ENCODE measurements around the gene ARHGEF10L.

Gene ARHGEF10L

GRCh38 chr1:17579951-17580939, 40.7 kb downstream of the ARHGEF10L start:
- Histone ChIP-seq H3K4me1 (ENCODE audit: insufficient read depth, low read length) (no peaks in the 10 kb centered on the region), H3K4me2 (ENCODE audit: insufficient read depth, low read length) (no peak overlapping the region)

GRCh38 chr1:17581389-17582123, 42.1 kb downstream of the ARHGEF10L start:
- TF ChIP-seq EZH2 (IDR thresholded peaks at IDR 0.05; ENCODE audit: borderline replicate concordance, low read depth, low read length, severe bottlenecking): no peak
- TF ChIP-seq CTCF (IDR thresholded peaks at IDR 0.05; ENCODE audit: borderline replicate concordance, extremely low read depth, low read length, poor library complexity, severe bottlenecking): no peak
- H3K9me3 ChIP-seq (ENCODE audit: insufficient read depth, low read length, severe bottlenecking): no peaks in the 10 kb centered on the region
- DNase-seq (peak; percentile 16), ATAC-seq (ENCODE audit: insufficient read depth, low read depth) (peak; percentile 63; the same call in 1 of the 3 replicates)
- H3K79me2 ChIP-seq (ENCODE audit: insufficient read depth, low read length): no peaks in the 10 kb centered on the region
- H4K20me1 ChIP-seq (ENCODE audit: insufficient read depth, low read length): peaks cover 3% of the 10 kb centered on the region
- no peak overlapping the region for H2AFZ ChIP-seq (ENCODE audit: low read depth, low read length)
- H3K9ac ChIP-seq (ENCODE audit: low read depth, low read length): no peak overlapping the region
- no peak overlapping the region for H3K4me3 ChIP-seq (ENCODE audit: low read depth in 1 of 2, low read length in 2 of 2)
- no peaks in the 10 kb centered on the region for H3K36me3 ChIP-seq (ENCODE audit: insufficient read depth, low read length)
- no peaks in the 10 kb centered on the region for H3K4me1 ChIP-seq (ENCODE audit: insufficient read depth, low read length)
- H3K27ac ChIP-seq (ENCODE audit: low read length): no peak overlapping the region
- no peak overlapping the region for H3K4me2 ChIP-seq (ENCODE audit: insufficient read depth, low read length)
- H3K27me3 ChIP-seq (ENCODE audit: insufficient read depth, low read length, poor library complexity): no peaks in the 10 kb centered on the region

More at GRCh38 chr1:17579951-17580939, 40.7 kb downstream of the ARHGEF10L start:
- no peaks in the 10 kb centered on the region for H3K36me3 ChIP-seq (ENCODE audit: insufficient read depth, low read length)
- TF ChIP-seq EZH2 (IDR thresholded peaks at IDR 0.05; ENCODE audit: borderline replicate concordance, low read depth, low read length, severe bottlenecking) (no peak), CTCF (IDR thresholded peaks at IDR 0.05; ENCODE audit: borderline replicate concordance, extremely low read depth, low read length, poor library complexity, severe bottlenecking) (no peak)
- H3K4me3 ChIP-seq (ENCODE audit: low read depth in 1 of 2, low read length in 2 of 2): no peak overlapping the region
- DNase-seq (no peak), ATAC-seq (ENCODE audit: insufficient read depth, low read depth) (no peak)
- peaks cover 3% of the 10 kb centered on the region for H4K20me1 ChIP-seq (ENCODE audit: insufficient read depth, low read length)
- H3K79me2 ChIP-seq (ENCODE audit: insufficient read depth, low read length): no peaks in the 10 kb centered on the region
- H3K27me3 ChIP-seq (ENCODE audit: insufficient read depth, low read length, poor library complexity): no peaks in the 10 kb centered on the region
- H3K9me3 ChIP-seq (ENCODE audit: insufficient read depth, low read length, severe bottlenecking): no peaks in the 10 kb centered on the region
- no peak overlapping the region for H3K27ac ChIP-seq (ENCODE audit: low read length)
- no peak overlapping the region for H2AFZ ChIP-seq (ENCODE audit: low read depth, low read length)
- H3K9ac ChIP-seq (ENCODE audit: low read depth, low read length): no peak overlapping the region

- H3K27ac ChIP-seq (ENCODE audit: low read length): no peak overlapping the region
- H3K4me2 ChIP-seq (ENCODE audit: insufficient read depth, low read length): no peak overlapping the region
- H3K9me3 ChIP-seq (ENCODE audit: insufficient read depth, low read length, severe bottlenecking): no peaks in the 10 kb centered on the region
- DNase-seq (no peak), ATAC-seq (ENCODE audit: insufficient read depth, low read depth) (no peak)
- H3K4me3 ChIP-seq (ENCODE audit: low read depth in 1 of 2, low read length in 2 of 2): no peak overlapping the region
- no peaks in the 10 kb centered on the region for H3K4me1 ChIP-seq (ENCODE audit: insufficient read depth, low read length)
- H3K27me3 ChIP-seq (ENCODE audit: insufficient read depth, low read length, poor library complexity): no peaks in the 10 kb centered on the region
- no peak overlapping the region for H2AFZ ChIP-seq (ENCODE audit: low read depth, low read length)
- H3K79me2 ChIP-seq (ENCODE audit: insufficient read depth, low read length): no peaks in the 10 kb centered on the region
- no peak for TF ChIP-seq EZH2 (IDR thresholded peaks at IDR 0.05; ENCODE audit: borderline replicate concordance, low read depth, low read length, severe bottlenecking)
- H3K36me3 ChIP-seq (ENCODE audit: insufficient read depth, low read length): no peaks in the 10 kb centered on the region
- H4K20me1 ChIP-seq (ENCODE audit: insufficient read depth, low read length): peaks cover 3% of the 10 kb centered on the region
- no peak overlapping the region for H3K9ac ChIP-seq (ENCODE audit: low read depth, low read length)
These were observed 42.8 kb downstream of the ARHGEF10L start for GRCh38 chr1:17582124-17582774.
